WTC11 (cell line): ENCODE data around the gene TMC4. TPM values are rescaled to one million over a fixed set of nuclear protein-coding genes. Genes with fewer than 3 reads are reported as not detected.

Experiments used
- ATAC-seq: fragments of 200-7000 bp; cut with Tn5 transposase; 2 replicates; pipeline ENCODE4 v1.10.0; 2021; ENCODE audit warnings: mild to moderate bottlenecking, moderate library complexity
- CTCF ChIA-PET: fragments of 300-600 bp; sonication (Branson Sonifier 250); formaldehyde crosslinking; loops from one replicate; lab custom pipeline; 2021; ENCODE audit warnings: antibody characterized with exemption; lab: Charles Lee
- POLR2A ChIA-PET: fragments of 350-600 bp; sonication (Branson Sonifier 250); formaldehyde crosslinking; loops from one replicate; lab custom pipeline; 2021; ENCODE audit warnings: antibody characterized with exemption; lab: Charles Lee
- DNase-seq: peaks from one replicate; pipeline ENCODE4 v3.0.0; 2021; ENCODE audit warnings: low spot score
- H3K27ac Mint-ChIP-seq: 2 replicates; pipeline ENCODE4 v1.8.0; 2021; ENCODE audit warnings: mixed read lengths
- H3K27me3 Mint-ChIP-seq: 2 replicates; pipeline ENCODE4 v1.8.0; 2021; ENCODE audit warnings: low read depth, mild to moderate bottlenecking, moderate library complexity, mixed read lengths
- H3K36me3 Mint-ChIP-seq: 2 replicates; pipeline ENCODE4 v1.8.0; 2021; ENCODE audit warnings: mixed read lengths
- H3K4me1 Mint-ChIP-seq: 2 replicates; pipeline ENCODE4 v1.8.0; 2022; ENCODE audit warnings: mixed read lengths
- H3K4me3 Mint-ChIP-seq: 2 replicates; pipeline ENCODE4 v1.8.0; 2021; ENCODE audit warnings: mild to moderate bottlenecking, moderate library complexity, mixed read lengths
- H3K9me3 Mint-ChIP-seq: 2 replicates; pipeline ENCODE4 v1.8.0; 2021; ENCODE audit warnings: mixed read lengths
- AR ChIP-seq: fragments of 250-450 bp; sonication (Bioruptor Pico); IDR thresholded peaks from 2 replicates; pipeline ENCODE4 v1.9.0; 2021; ENCODE audit warnings: mild to moderate bottlenecking
- ARID4B ChIP-seq: sonication (generic); formaldehyde crosslinking; IDR thresholded peaks from 2 replicates; pipeline ENCODE4 v1.8.0; 2023; ENCODE audit warnings: missing genetic modification reagents, mild to moderate bottlenecking, borderline replicate concordance
- ATF3 ChIP-seq: sonication (generic); formaldehyde crosslinking; conservative IDR thresholded peaks from 2 replicates; pipeline ENCODE4 v1.8.1; 2022; ENCODE audit warnings: mild to moderate bottlenecking, missing genetic modification reagents
- CREM ChIP-seq: sonication (generic); formaldehyde crosslinking; IDR thresholded peaks from 2 replicates; pipeline ENCODE4 v1.8.1; 2022; ENCODE audit warnings: mild to moderate bottlenecking, missing genetic modification reagents, moderate library complexity
- E2F1 ChIP-seq: sonication (generic); formaldehyde crosslinking; IDR thresholded peaks from 2 replicates; pipeline ENCODE4 v1.8.0; 2022; ENCODE audit warnings: mild to moderate bottlenecking, missing genetic modification reagents
- E2F5 ChIP-seq: sonication (generic); formaldehyde crosslinking; IDR thresholded peaks from 2 replicates; pipeline ENCODE4 v1.8.1; 2022; ENCODE audit warnings: mild to moderate bottlenecking, moderate library complexity, missing genetic modification reagents
- ETV6 ChIP-seq: sonication (generic); formaldehyde crosslinking; IDR thresholded peaks from 2 replicates; pipeline ENCODE4 v1.8.1; 2022; ENCODE audit warnings: mild to moderate bottlenecking, missing genetic modification reagents
- FOXP4 ChIP-seq: sonication (generic); formaldehyde crosslinking; IDR thresholded peaks from 2 replicates; pipeline ENCODE4 v1.8.0; 2022; ENCODE audit warnings: mild to moderate bottlenecking, missing genetic modification reagents
- GABPB1 ChIP-seq: sonication (generic); formaldehyde crosslinking; IDR thresholded peaks from 2 replicates; pipeline ENCODE4 v1.8.1; 2023; ENCODE audit warnings: mild to moderate bottlenecking, missing genetic modification reagents
- GTF2I ChIP-seq: fragments of 250-450 bp; sonication (Bioruptor Pico); conservative IDR thresholded peaks from 2 replicates; pipeline ENCODE4 v1.4.0; 2021; ENCODE audit warnings: mild to moderate bottlenecking
- MYBL2 ChIP-seq: sonication (generic); formaldehyde crosslinking; IDR thresholded peaks from 2 replicates; pipeline ENCODE4 v1.8.1; 2023; ENCODE audit warnings: mild to moderate bottlenecking, moderate library complexity, missing genetic modification reagents
- NR2C2 ChIP-seq: sonication (generic); formaldehyde crosslinking; IDR thresholded peaks from 2 replicates; pipeline ENCODE4 v1.8.0; 2022; ENCODE audit warnings: mild to moderate bottlenecking, missing genetic modification reagents
- PRDM15 ChIP-seq: sonication (generic); formaldehyde crosslinking; IDR thresholded peaks from 2 replicates; pipeline ENCODE4 v1.8.0; 2022; ENCODE audit warnings: missing genetic modification reagents
- RELA ChIP-seq: sonication (generic); formaldehyde crosslinking; IDR thresholded peaks from 2 replicates; pipeline ENCODE4 v1.8.1; 2022; ENCODE audit warnings: missing genetic modification reagents, mild to moderate bottlenecking, borderline replicate concordance
- RORB ChIP-seq: fragments of 250-450 bp; sonication (Bioruptor Pico); IDR thresholded peaks from 2 replicates; pipeline ENCODE4 v1.9.0; 2021; ENCODE audit warnings: mild to moderate bottlenecking
- SP1 ChIP-seq: sonication (generic); formaldehyde crosslinking; conservative IDR thresholded peaks from 2 replicates; pipeline ENCODE4 v1.8.1; 2022; ENCODE audit warnings: missing genetic modification reagents
- ZBTB21 ChIP-seq: sonication (generic); formaldehyde crosslinking; IDR thresholded peaks from 2 replicates; pipeline ENCODE4 v1.8.1; 2023; ENCODE audit warnings: mild to moderate bottlenecking, missing genetic modification reagents, borderline replicate concordance
- ZNF138 ChIP-seq: sonication (generic); formaldehyde crosslinking; conservative IDR thresholded peaks from 2 replicates; pipeline ENCODE4 v1.8.1; 2022; ENCODE audit warnings: mild to moderate bottlenecking, moderate library complexity, missing genetic modification reagents
- ZNF232 ChIP-seq: sonication (generic); formaldehyde crosslinking; IDR thresholded peaks from 2 replicates; pipeline ENCODE4 v1.8.0; 2022; ENCODE audit warnings: mild to moderate bottlenecking, missing genetic modification reagents
- ZNF671 ChIP-seq: fragments of 250-450 bp; sonication (Bioruptor Pico); IDR thresholded peaks from 2 replicates; pipeline ENCODE4 v1.8.0; 2021; ENCODE audit warnings: mild to moderate bottlenecking
- total RNA-seq: library from RNA; stranded (reverse); gene quantifications from 3 replicates; pipeline ENCODE4 v1.2.3, GENCODE V29; 2021

The TMC4 gene
- total RNA-seq, 1 experiment from 2014 or later, result 9.3 TPM

- DNase-seq, result no peak
- CTCF ChIA-PET, result interaction anchor here (0.6 to 4.2 kb wide), 25 partner anchors 9 to 396 kb away, joined by 3 to 84 read pairs (median 4); partner anchors contain the start of genes CNOT3, LENG1, TMC4 and TTYH1
- Mint-ChIP-seq H3K27ac (peak within 1 kb of the TSS; percentile 100), H3K36me3 (peaks cover 37% of the 10 kb centered on the region), H3K4me1 (peaks cover 35% of the 10 kb centered on the region), H3K27me3 (peaks cover 3% of the 10 kb centered on the region; the same call in 1 of the 2 replicates), H3K9me3 (no peaks in the 10 kb centered on the region), H3K4me3 (peak within 1 kb of the TSS; percentile 85)
- peak; percentile 2 for ATAC-seq
- POLR2A ChIA-PET, result interaction anchor here (0.5 to 4.3 kb wide), 15 partner anchors 9 to 128 kb away, joined by 3 to 25 read pairs (median 5); partner anchors contain the start of genes RPS9 and TMC4
- no peak for TF ChIP-seq E2F1 (CRISPR knock-in tag)
- TF ChIP-seq RORB (CRISPR knock-in tag), result no peak
- TF ChIP-seq NR2C2, result no peak
- peak; percentile 93 for TF ChIP-seq PRDM15 (CRISPR knock-in tag)
- 0 out of 2 replicates have a peak, but pooled peaks have one; percentile 64 for TF ChIP-seq ARID4B (CRISPR knock-in tag)
- no peak for TF ChIP-seq ZBTB21
- TF ChIP-seq E2F5, result peak; percentile 76
- TF ChIP-seq AR (CRISPR knock-in tag), result no peak
- TF ChIP-seq MYBL2 (CRISPR knock-in tag), result peak; percentile 54; the same call in 1 of the 2 replicates
- TF ChIP-seq ZNF671, result no peak
- peak; percentile 71 for TF ChIP-seq FOXP4
- TF ChIP-seq ZNF138, result no peak
- 0 out of 2 replicates have a peak, but pooled peaks have one; percentile 23 for TF ChIP-seq GABPB1 (CRISPR knock-in tag)
- TF ChIP-seq SP1 (CRISPR knock-in tag), result 0 out of 2 replicates have a peak, but pooled peaks have one; percentile 29
- TF ChIP-seq GTF2I (CRISPR knock-in tag), result no peak
- 0 out of 2 replicates have a peak, but pooled peaks have one; percentile 53 for TF ChIP-seq CREM (CRISPR knock-in tag)
- peak; percentile 88; the same call in 1 of the 2 replicates for TF ChIP-seq ETV6
- TF ChIP-seq RELA (CRISPR knock-in tag), result no peak
- TF ChIP-seq ATF3 (CRISPR knock-in tag), result no peak
- 0 out of 2 replicates have a peak, but pooled peaks have one; percentile 42 for TF ChIP-seq ZNF232 (CRISPR knock-in tag)
Measured at GRCh38 chr19:54189145-54189734, 16.3 kb upstream of the TMC4 start, which contains the start of gene MBOAT7. Gene MBOAT7, minus strand, starts transcription at chr19:54189580. Its CDS starts 1,072 bp downstream, at chr19:54188508.
